ENCODE measurements around the gene MAP3K5. TPM values are rescaled to one million over a fixed set of nuclear protein-coding genes. Genes with fewer than 3 reads are reported as not detected.

The MAP3K5 gene
- total RNA-seq, 8 experiments from 2014 or later, result 0.58 to 6.6 (median 1.2) TPM

GRCh38 chr6:136644597-136644952, 147.7 kb downstream of the MAP3K5 start:
- Histone ChIP-seq H3K27ac (no peak overlapping the region), H3K4me3 (no peak overlapping the region), H3K4me1 (replicated peaks in 1 of 2) (no peaks in the 10 kb centered on the region)
- in situ Hi-C loops (cut with MboI; ENCODE audit: low pct_unique_long_range_greater_than_20kb in 2 of 9, low sequenced_read_pairs in 9 of 9, unreplicated experiment in 9 of 9), result loop anchor here in 3 of 9 experiments (10.0 kb wide), 1 partner anchor 150 kb away; the partner anchor contains the start of gene MAP3K5 (in 3 of the 3)
- ATAC-seq (replicated peaks in 6 of 8), result peak in 1 of 8 experiments; percentile 37
- WGBS, 10 experiments, result 78 to 100% (median 96%) methylated on average over 1 to 4 of the region's 4 CpGs; no CpG with 5 or more reads in 3 of the 10 experiments

- Histone ChIP-seq H3K4me1 (replicated peaks in 1 of 2) (no peaks in the 10 kb centered on the region), H3K27ac (no peak overlapping the region), H3K4me3 (peak overlapping the region in 1 of 5 donors; percentile 2)
- in situ Hi-C loops (cut with MboI; ENCODE audit: low pct_unique_long_range_greater_than_20kb in 2 of 9, low sequenced_read_pairs in 9 of 9, unreplicated experiment in 9 of 9), result loop anchor here in 3 of 9 experiments (10.0 kb wide), 1 partner anchor 151 kb away; the partner anchor contains the start of gene MAP3K5 (in 3 of the 3)
- WGBS, 10 experiments, result 11 to 20% (median 14%) methylated on average over 2 to 5 of the region's 5 CpGs; no CpG with 5 or more reads in 4 of the 10 experiments
- peak; percentile 65 to 100 (median 90) for ATAC-seq (replicated peaks in 6 of 8)
Observed at GRCh38 chr6:136643850-136644596, 148.3 kb downstream of the MAP3K5 start.

- WGBS, 10 experiments, result 80 to 100% (median 95%) methylated on average over 1 to 3 of the region's 3 CpGs; no CpG with 5 or more reads in 1 of the 10 experiments
- Histone ChIP-seq H3K4me3 (no peak overlapping the region), H3K4me1 (replicated peaks in 1 of 2) (no peaks in the 10 kb centered on the region), H3K27ac (no peak overlapping the region)
- ATAC-seq (replicated peaks in 6 of 8), result no peak
- in situ Hi-C loops (cut with MboI; ENCODE audit: low pct_unique_long_range_greater_than_20kb in 2 of 9, low sequenced_read_pairs in 9 of 9, unreplicated experiment in 9 of 9), result loop anchor here in 3 of 9 experiments (10.0 kb wide), 1 partner anchor 153 kb away; the partner anchor contains the start of gene MAP3K5 (in 3 of the 3)
Observed at GRCh38 chr6:136641873-136642465, 150.3 kb downstream of the MAP3K5 start.

DNA sequence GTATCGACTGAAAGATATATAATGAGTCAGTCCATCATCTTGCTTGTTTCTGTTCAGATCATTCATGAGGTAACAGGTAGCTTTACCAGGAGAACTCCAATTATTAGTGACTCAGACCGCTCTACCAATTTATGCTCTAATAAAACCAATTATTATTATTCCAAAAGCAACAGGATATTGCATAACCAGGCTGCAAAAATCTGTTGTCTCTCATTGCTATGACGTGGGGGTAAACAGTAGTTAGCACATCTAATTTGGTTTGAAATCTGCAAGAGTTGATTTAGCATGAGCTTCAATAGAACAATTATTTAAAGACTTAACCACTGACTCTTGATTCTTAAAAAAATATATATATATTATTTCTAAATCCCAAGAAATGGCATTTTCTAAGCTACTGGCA, 151.1 kb downstream of the MAP3K5 start:
- no peaks in the 10 kb centered on the region for H3K4me1 ChIP-seq (replicated peaks in 1 of 2)
- ATAC-seq (replicated peaks in 6 of 8), result no peak
- H3K27ac ChIP-seq, result no peak overlapping the region
- 80 to 100% (median 98%) methylated on average over 1 to 3 of the region's 3 CpGs for WGBS, 10 experiments
- no peak overlapping the region for H3K4me3 ChIP-seq
- in situ Hi-C loops (cut with MboI; ENCODE audit: low pct_unique_long_range_greater_than_20kb in 2 of 9, low sequenced_read_pairs in 9 of 9, unreplicated experiment in 9 of 9), result loop anchor here in 3 of 9 experiments (10.0 kb wide), 1 partner anchor 154 kb away; the partner anchor contains the start of gene MAP3K5 (in 3 of the 3)

DNA sequence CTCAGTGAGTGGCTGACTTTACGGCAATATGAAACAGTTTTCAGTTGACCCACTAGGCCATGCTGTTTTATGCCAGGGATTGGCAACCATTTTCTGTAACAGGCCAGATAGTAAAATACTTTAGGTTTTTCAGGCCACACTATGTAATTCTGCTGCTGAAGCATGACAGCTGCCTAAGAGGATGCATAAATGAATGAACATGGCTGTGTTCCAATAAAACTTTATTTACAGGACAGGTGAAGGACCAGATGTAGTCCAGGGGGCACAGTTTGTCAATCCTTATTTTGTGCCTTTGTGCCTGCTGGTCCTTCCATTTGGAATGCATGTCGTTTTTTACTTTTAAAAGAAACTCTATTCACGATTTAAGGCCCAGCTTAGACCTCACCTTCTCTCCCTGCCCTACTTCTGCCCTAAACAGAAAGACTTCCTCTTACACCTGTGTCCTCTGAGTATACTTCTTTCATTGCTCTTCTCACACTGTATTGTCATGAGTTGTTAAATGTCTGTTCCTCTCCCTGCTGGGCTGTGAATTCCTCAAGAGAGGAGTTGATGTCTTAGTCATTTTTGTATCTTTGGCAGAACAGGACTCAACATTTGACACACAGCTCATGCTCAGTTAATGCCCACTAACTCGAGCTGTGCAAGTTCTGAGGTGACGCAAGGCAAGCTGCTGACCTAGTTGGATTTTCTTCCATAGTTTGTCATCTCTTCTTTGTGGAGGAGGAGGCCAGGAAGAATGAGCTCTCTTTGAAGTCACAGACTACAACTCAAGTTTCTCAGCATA, 152.0 kb downstream of the MAP3K5 start:
- in situ Hi-C loops (cut with MboI; ENCODE audit: low pct_unique_long_range_greater_than_20kb in 2 of 9, low sequenced_read_pairs in 9 of 9, unreplicated experiment in 9 of 9), result loop anchor here in 3 of 9 experiments (10.0 kb wide), 1 partner anchor 154 kb away; the partner anchor contains the start of gene MAP3K5 (in 3 of the 3)
- H3K4me1 ChIP-seq (replicated peaks in 1 of 2), result no peaks in the 10 kb centered on the region
- no peak overlapping the region for H3K4me3 ChIP-seq
- H3K27ac ChIP-seq, result no peak overlapping the region
- 45 to 100% (median 67%) methylated on average over 2 to 5 of the region's 5 CpGs; no CpG with 5 or more reads in 1 of the 10 experiments for WGBS, 10 experiments
- no peak for ATAC-seq (replicated peaks in 6 of 8)

DNA sequence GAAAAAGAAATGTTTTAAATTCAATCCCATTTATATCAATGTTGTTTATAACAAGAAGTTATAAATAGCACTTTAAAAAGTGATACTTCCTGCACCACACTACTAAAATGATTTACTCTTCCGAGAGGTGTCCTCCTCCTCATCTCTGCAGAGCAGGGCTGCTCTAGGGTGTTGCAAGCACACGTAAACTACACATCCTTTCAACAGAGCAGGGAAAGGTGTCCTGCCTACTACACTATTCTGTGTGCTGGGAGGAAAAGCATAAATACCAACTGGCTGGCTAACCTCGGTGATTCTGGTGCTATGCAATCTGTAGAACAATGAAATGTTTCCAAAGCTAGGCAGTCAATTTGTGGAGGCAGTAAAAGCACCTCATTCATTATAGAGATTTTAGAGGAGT, 152.6 kb downstream of the MAP3K5 start:
- WGBS, 10 experiments, result 40 to 100% (median 93%) methylated on average over 1 to 3 of the region's 3 CpGs; no CpG with 5 or more reads in 1 of the 10 experiments
- in situ Hi-C loops (cut with MboI; ENCODE audit: low pct_unique_long_range_greater_than_20kb in 2 of 9, low sequenced_read_pairs in 9 of 9, unreplicated experiment in 9 of 9), result loop anchor here in 3 of 9 experiments (10.0 kb wide), 1 partner anchor 155 kb away; the partner anchor contains the start of gene MAP3K5 (in 3 of the 3)
- Histone ChIP-seq H3K4me1 (replicated peaks in 1 of 2) (no peaks in the 10 kb centered on the region), H3K4me3 (no peak overlapping the region), H3K27ac (no peak overlapping the region)
- ATAC-seq (replicated peaks in 6 of 8), result peak in 1 of 8 experiments; percentile 53

GRCh38 chr6:136635615-136636014, 156.7 kb downstream of the MAP3K5 start:
- no peak for ATAC-seq (replicated peaks in 6 of 8)
- no peaks in the 10 kb centered on the region for H3K4me1 ChIP-seq (replicated peaks in 1 of 2)
- no peak overlapping the region for H3K4me3 ChIP-seq
- 80 to 100% (median 95%) methylated on average over 1 to 4 of the region's 4 CpGs; no CpG with 5 or more reads in 4 of the 10 experiments for WGBS, 10 experiments
- H3K27ac ChIP-seq, result no peak overlapping the region
- in situ Hi-C loops (cut with MboI; ENCODE audit: low pct_unique_long_range_greater_than_20kb in 2 of 9, low sequenced_read_pairs in 9 of 9, unreplicated experiment in 9 of 9), result no loop called here

GRCh38 chr6:136633355-136633754, 158.9 kb downstream of the MAP3K5 start:
- Histone ChIP-seq H3K4me3 (no peak overlapping the region), H3K4me1 (replicated peaks in 1 of 2) (no peaks in the 10 kb centered on the region), H3K27ac (no peak overlapping the region)
- in situ Hi-C loops (cut with MboI; ENCODE audit: low pct_unique_long_range_greater_than_20kb in 2 of 9, low sequenced_read_pairs in 9 of 9, unreplicated experiment in 9 of 9), result no loop called here
- no peak for ATAC-seq (replicated peaks in 6 of 8)
- 83 to 100% (median 95%) methylated on average over 1 of the region's 1 CpG; no CpG with 5 or more reads in 6 of the 10 experiments for WGBS, 10 experiments

DNA sequence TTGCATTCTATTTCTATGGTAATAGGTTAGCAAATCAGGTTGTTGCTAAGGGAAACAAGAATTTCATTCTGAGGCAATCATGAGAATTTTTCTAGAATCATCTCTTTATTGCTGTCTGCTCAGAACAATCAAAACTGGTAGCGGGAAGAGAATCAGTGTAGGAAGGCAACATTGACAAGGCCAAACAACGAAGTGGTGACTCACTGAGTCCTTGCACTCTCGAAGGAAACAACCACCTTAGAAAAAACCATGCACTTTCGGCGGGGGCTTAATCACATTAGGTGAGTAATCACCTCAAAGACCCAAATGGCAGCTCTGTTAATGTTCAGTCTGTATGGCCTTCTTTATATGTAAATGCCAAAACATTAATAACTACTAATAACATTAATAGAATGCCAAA, 163.3 kb downstream of the MAP3K5 start:
- Histone ChIP-seq H3K4me1 (replicated peaks in 1 of 2) (no peaks in the 10 kb centered on the region), H3K4me3 (no peak overlapping the region), H3K27ac (no peak overlapping the region)
- in situ Hi-C loops (cut with MboI; ENCODE audit: low pct_unique_long_range_greater_than_20kb in 2 of 9, low sequenced_read_pairs in 9 of 9, unreplicated experiment in 9 of 9), result no loop called here
- WGBS, 10 experiments, result 58 to 100% (median 79%) methylated on average over 1 to 5 of the region's 5 CpGs; no CpG with 5 or more reads in 3 of the 10 experiments
- peak in 3 of 8 experiments; percentile 34 to 85 (median 78) for ATAC-seq (replicated peaks in 6 of 8)

GRCh38 chr6:136627191-136627590, 165.1 kb downstream of the MAP3K5 start:
- no peak for ATAC-seq (replicated peaks in 6 of 8)
- no peak overlapping the region for H3K27ac ChIP-seq
- no peaks in the 10 kb centered on the region for H3K4me1 ChIP-seq (replicated peaks in 1 of 2)
- WGBS, 10 experiments, result 81 to 100% (median 93%) methylated on average over 1 to 5 of the region's 5 CpGs; no CpG with 5 or more reads in 1 of the 10 experiments
- no peak overlapping the region for H3K4me3 ChIP-seq
- in situ Hi-C loops (cut with MboI; ENCODE audit: low pct_unique_long_range_greater_than_20kb in 2 of 9, low sequenced_read_pairs in 9 of 9, unreplicated experiment in 9 of 9), result no loop called here

DNA sequence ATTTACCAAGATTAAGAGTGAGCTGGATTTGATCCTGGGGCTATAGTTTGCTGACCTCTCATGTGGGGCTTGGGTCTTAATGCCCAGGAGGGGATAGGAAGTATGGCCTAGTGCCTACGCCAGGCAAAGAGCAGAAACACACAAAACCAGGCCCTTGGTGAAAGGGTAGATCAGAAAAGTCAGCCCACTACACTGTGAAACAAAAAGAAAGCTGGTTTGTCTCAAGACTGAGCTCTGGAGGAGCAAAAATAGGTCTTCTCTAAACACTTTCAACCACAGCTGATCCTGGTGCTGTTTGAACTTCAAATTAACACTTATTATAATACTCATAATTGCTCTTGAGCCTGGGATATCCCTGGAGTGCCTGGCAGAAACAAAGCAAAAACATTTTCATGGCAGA, 167.0 kb downstream of the MAP3K5 start:
- no peak for ATAC-seq (replicated peaks in 6 of 8)
- WGBS, 10 experiments, result 80 to 100% (median 80%) methylated on average over 1 of the region's 1 CpG; no CpG with 5 or more reads in 7 of the 10 experiments
- Histone ChIP-seq H3K4me3 (no peak overlapping the region), H3K27ac (no peak overlapping the region), H3K4me1 (replicated peaks in 1 of 2) (no peaks in the 10 kb centered on the region)
- in situ Hi-C loops (cut with MboI; ENCODE audit: low pct_unique_long_range_greater_than_20kb in 2 of 9, low sequenced_read_pairs in 9 of 9, unreplicated experiment in 9 of 9), result no loop called here

DNA sequence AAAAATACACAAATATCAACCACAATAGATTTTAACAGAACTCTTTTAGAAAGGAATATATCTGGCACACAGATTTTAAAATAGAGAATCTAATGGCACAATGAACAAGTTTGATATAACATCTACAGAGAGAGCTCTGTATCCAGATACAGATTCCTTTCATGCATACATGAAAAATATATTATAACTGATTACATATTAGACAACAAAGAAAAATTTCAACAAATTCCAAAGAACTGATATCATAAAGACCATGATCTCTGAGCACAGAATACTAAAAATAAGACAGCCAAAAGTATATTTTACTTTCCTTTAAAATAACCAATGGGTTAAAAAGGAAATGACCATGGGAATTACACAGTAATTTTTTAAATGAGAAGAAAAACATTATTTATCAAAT, 167.9 kb downstream of the MAP3K5 start:
- no peaks in the 10 kb centered on the region for H3K4me1 ChIP-seq (replicated peaks in 1 of 2)
- H3K4me3 ChIP-seq, result no peak overlapping the region
- no peak for ATAC-seq (replicated peaks in 6 of 8)
- in situ Hi-C loops (cut with MboI; ENCODE audit: low pct_unique_long_range_greater_than_20kb in 2 of 9, low sequenced_read_pairs in 9 of 9, unreplicated experiment in 9 of 9), result no loop called here
- H3K27ac ChIP-seq, result no peak overlapping the region
